ENCODE data around the gene FRS3. TPM values are rescaled to one million over a fixed set of nuclear protein-coding genes. Genes with fewer than 3 reads are reported as not detected.

Gene FRS3
- total and polyA plus RNA-seq, 9 donors: 1.00 to 8.4 (median 6.2) TPM

- Histone ChIP-seq H3K27ac (peak overlapping the region in 1 of 2 donors; percentile 92), H3K4me3 (peak overlapping the region; percentile 67), H3K9me3 (no peaks in the 10 kb centered on the region), H3K27me3 (no peaks in the 10 kb centered on the region), H3K4me1 (ENCODE audit: insufficient read depth) (peaks cover 7% of the 10 kb centered on the region), H3K36me3 (no peaks in the 10 kb centered on the region)
- no peak for TF ChIP-seq CTCF (IDR thresholded peaks at IDR 0.05)
- no peak for TF ChIP-seq EP300 (IDR thresholded peaks at IDR 0.05)
- no peak for TF ChIP-seq POLR2A (IDR thresholded peaks at IDR 0.05)
- 11 to 19% (median 12%) methylated on average over 19 to 29 of the region's 29 CpGs for WGBS, 3 donors
- intact Hi-C loops (cut with DNase I): loop anchor here (2.0 to 10.0 kb wide), 6 partner anchors 136 to 1106 kb away; partner anchors contain the start of genes BYSL (in 2 of the 4) and MED20 (in 2 of the 4)
- peak in 1 of 5 donors; percentile 59 for DNase-seq
Measured at GRCh38 chr6:41785689-41786450, 6.2 kb upstream of the FRS3 start.

GRCh38 chr6:41785254-41785653 lies 5.6 kb upstream of the FRS3 start:
- no peak overlapping the region for H3K27ac ChIP-seq
- H3K4me1 ChIP-seq (ENCODE audit: insufficient read depth): peaks cover 8% of the 10 kb centered on the region
- H3K27me3 ChIP-seq: no peaks in the 10 kb centered on the region
- H3K36me3 ChIP-seq: no peaks in the 10 kb centered on the region
- TF ChIP-seq POLR2A (IDR thresholded peaks at IDR 0.05) (no peak), CTCF (IDR thresholded peaks at IDR 0.05) (no peak), EP300 (IDR thresholded peaks at IDR 0.05) (no peak)
- peak in 2 of 5 donors; percentile 34 to 43 for DNase-seq
- WGBS, 3 donors: 84 to 89% (median 88%) methylated on average over 11 of the region's 11 CpGs
- intact Hi-C loops (cut with DNase I): loop anchor here (5.0 to 10.0 kb wide), 5 partner anchors 137 to 1107 kb away; partner anchors contain the start of genes BYSL (in 2 of the 4) and MED20 (in 2 of the 4)
- H3K4me3 ChIP-seq: no peak overlapping the region
- H3K9me3 ChIP-seq: no peaks in the 10 kb centered on the region

GRCh38 chr6:41784581-41785171 lies 5.0 kb upstream of the FRS3 start:
- TF ChIP-seq POLR2A (IDR thresholded peaks at IDR 0.05) (no peak), CTCF (IDR thresholded peaks at IDR 0.05) (no peak)
- 75 to 88% (median 83%) methylated on average over 5 of the region's 5 CpGs for WGBS, 3 donors
- peaks cover 8% of the 10 kb centered on the region for H3K4me1 ChIP-seq (ENCODE audit: insufficient read depth)

GRCh38 chr6:41783106-41783780 lies 3.5 kb upstream of the FRS3 start:
- no peak overlapping the region for H3K27ac ChIP-seq
- H3K36me3 ChIP-seq: no peaks in the 10 kb centered on the region
- TF ChIP-seq POLR2A (IDR thresholded peaks at IDR 0.05): no peak
- TF ChIP-seq CTCF (IDR thresholded peaks at IDR 0.05): no peak
- no peak for TF ChIP-seq EP300 (IDR thresholded peaks at IDR 0.05)
- peaks cover 6% of the 10 kb centered on the region for H3K4me1 ChIP-seq (ENCODE audit: insufficient read depth)
- no peaks in the 10 kb centered on the region for H3K27me3 ChIP-seq
- H3K9me3 ChIP-seq: no peaks in the 10 kb centered on the region
- WGBS, 3 donors: 67 to 82% (median 76%) methylated on average over 6 of the region's 6 CpGs
- no peak for DNase-seq
- no peak overlapping the region for H3K4me3 ChIP-seq
- intact Hi-C loops (cut with DNase I): loop anchor here in 2 of 4 donors (5.0 to 10.0 kb wide), 3 partner anchors 142 to 259 kb away; partner anchors contain the start of genes BYSL (in 1 of the 2) and MED20 (in 1 of the 2)

More at GRCh38 chr6:41784581-41785171, 5.0 kb upstream of the FRS3 start:
- Histone ChIP-seq H3K27ac (no peak overlapping the region), H3K9me3 (no peaks in the 10 kb centered on the region), H3K36me3 (no peaks in the 10 kb centered on the region), H3K4me3 (no peak overlapping the region), H3K27me3 (no peaks in the 10 kb centered on the region)
- intact Hi-C loops (cut with DNase I): loop anchor here (5.0 to 10.0 kb wide), 6 partner anchors 138 to 1108 kb away; partner anchors contain the start of genes BYSL (in 2 of the 4) and MED20 (in 2 of the 4)
- no peak for DNase-seq
